ENCODE measurements around the gene CD81.

Gene CD81

DNA sequence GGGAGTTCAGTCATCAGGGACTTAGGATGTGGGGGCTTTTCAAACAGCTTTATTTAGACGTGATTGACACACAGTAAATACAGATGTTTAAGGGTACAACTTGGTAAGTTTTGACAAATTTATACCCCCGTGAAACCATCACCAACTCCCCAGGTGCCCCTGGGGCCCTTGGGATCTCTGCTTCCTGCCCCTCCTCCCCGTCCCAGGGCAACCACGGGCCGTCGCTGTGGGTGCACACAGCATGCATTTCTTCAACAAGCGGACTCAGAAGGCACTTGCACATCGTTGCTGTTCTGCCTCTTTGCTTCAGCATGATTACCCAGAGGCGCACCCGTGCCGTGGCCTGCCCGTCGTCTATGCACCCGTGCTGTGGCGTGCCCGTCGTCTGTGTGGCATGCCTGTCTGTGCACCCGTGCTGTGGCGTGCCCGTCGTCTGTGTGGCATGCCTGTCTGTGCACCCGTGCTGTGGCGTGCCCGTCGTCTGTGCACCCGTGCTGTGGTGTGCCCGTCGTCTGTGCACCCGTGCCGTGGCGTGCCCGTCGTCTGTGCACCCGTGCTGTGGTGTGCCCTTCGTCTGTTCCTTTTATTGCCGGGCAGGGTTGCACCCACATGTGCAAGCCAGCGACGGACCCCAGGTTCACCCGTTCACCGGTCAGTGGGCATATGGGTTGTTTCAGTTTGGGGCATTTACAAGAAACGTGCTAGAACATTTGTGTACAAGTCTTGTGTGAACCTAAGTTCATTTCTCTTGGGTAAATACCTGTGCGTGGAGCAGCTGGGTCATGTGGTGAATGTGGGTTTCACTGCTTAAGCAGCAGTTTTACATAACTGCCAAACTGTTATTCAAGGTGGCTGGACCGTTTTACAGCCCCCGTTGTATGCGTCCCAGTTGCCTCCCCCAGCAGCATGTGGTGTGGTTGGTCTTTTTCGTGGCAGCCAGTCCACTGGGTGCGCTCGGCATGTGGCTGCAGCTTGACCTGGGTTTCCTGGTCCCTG, 8.3 kb downstream of the CD81 start:
- CTCF ChIA-PET: interaction anchor here (1.1 to 4.1 kb wide), 5 partner anchors 12 to 81 kb away, joined by 3 to 25 read pairs (median 4); partner anchors contain the start of gene TSSC4
- POLR2A ChIA-PET: interaction anchor here (1.5 to 2.7 kb wide), 3 partner anchors 7 to 15 kb away, joined by 3 to 28 read pairs (median 10); partner anchors contain the start of genes CD81 and TSSC4
- peak; percentile 62 for DNase-seq (ENCODE audit: extremely low spot score)
- TF ChIP-seq, protein P1, sequence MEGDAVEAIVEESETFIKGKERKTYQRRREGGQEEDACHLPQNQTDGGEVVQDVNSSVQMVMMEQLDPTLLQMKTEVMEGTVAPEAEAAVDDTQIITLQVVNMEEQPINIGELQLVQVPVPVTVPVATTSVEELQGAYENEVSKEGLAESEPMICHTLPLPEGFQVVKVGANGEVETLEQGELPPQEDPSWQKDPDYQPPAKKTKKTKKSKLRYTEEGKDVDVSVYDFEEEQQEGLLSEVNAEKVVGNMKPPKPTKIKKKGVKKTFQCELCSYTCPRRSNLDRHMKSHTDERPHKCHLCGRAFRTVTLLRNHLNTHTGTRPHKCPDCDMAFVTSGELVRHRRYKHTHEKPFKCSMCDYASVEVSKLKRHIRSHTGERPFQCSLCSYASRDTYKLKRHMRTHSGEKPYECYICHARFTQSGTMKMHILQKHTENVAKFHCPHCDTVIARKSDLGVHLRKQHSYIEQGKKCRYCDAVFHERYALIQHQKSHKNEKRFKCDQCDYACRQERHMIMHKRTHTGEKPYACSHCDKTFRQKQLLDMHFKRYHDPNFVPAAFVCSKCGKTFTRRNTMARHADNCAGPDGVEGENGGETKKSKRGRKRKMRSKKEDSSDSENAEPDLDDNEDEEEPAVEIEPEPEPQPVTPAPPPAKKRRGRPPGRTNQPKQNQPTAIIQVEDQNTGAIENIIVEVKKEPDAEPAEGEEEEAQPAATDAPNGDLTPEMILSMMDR (IDR thresholded peaks at IDR 0.05; ENCODE audit: control extremely low read depth, extremely low read depth, low read depth, missing control alignments): no peak

DNA sequence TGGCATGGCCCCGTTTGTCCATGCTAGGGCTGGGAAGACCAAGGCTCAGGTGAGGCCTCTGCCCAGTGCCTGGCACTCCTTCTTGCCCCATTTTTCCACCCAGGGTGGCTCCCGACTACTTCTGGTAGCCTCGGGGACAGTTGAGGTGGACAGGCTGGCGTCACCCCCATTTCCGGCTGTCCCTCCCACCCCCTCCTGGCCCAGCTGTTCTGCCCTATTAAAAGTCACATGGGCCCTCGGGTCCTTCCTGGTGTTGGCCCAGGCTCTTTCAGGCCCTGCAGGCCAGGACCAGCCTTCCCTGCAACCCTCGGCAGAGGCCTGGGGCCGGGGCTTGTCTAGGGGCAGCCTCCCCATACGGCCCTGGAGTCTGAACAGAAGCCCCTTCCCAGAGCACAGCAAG, 9.5 kb downstream of the CD81 start:
- ChIA-PET POLR2A (interaction anchor here (0.6 to 2.7 kb wide), 5 partner anchors 8 to 19 kb away, joined by 3 to 28 read pairs (median 7); partner anchors contain the start of gene CD81), CTCF (interaction anchor here (0.9 to 4.1 kb wide), 8 partner anchors 10 to 81 kb away, joined by 3 to 25 read pairs (median 4); partner anchors contain the start of gene TSSC4)
- no peak for DNase-seq (ENCODE audit: extremely low spot score)
- TF ChIP-seq, protein P1 (IDR thresholded peaks at IDR 0.05; ENCODE audit: control extremely low read depth, extremely low read depth, low read depth, missing control alignments): no peak

DNA sequence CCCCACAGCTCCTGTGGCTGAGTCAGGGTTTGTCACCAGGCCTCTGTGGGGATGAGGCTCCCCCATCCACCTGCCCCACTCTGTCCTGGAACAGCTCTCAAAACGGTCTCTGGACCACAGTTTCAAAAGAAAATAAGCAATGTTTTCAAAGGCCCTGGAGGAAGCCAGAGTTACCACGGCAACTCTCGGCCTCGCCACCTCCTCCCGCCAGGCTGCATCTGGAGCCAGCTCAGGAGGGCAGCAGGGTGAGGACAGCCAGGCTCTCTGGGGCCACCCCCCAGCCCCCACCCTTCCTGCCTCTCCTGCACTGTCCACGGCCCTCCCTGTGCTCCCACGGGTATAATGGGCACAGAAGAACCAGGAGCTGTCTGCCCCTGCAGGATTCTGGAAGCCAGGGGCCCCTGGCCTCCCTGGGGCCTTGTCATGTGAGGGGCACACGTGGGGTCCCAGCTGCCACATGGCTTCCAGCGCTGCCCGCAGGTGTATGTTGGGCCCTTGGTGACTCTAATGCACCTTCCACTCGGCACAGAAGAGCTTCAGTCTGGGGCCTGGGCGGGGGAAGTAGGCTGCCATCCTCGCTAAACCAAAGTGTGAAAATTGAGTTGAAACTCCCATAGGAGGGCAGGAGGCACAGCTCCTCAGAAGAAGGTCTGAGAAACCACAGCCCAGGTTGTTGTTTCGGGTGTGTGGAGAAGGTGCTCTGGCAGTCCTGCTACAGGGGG, 10.3 kb downstream of the CD81 start:
- CTCF ChIA-PET: interaction anchor here (0.9 to 4.1 kb wide), 7 partner anchors 10 to 82 kb away, joined by 3 to 25 read pairs (median 4); partner anchors contain the start of gene TSSC4
- POLR2A ChIA-PET: interaction anchor here (0.6 to 2.7 kb wide), 6 partner anchors 9 to 391 kb away, joined by 3 to 28 read pairs (median 6); partner anchors contain the start of gene CD81
- peak; percentile 50 for DNase-seq (ENCODE audit: extremely low spot score)
- TF ChIP-seq, protein P1 (IDR thresholded peaks at IDR 0.05; ENCODE audit: control extremely low read depth, extremely low read depth, low read depth, missing control alignments): no peak

DNA sequence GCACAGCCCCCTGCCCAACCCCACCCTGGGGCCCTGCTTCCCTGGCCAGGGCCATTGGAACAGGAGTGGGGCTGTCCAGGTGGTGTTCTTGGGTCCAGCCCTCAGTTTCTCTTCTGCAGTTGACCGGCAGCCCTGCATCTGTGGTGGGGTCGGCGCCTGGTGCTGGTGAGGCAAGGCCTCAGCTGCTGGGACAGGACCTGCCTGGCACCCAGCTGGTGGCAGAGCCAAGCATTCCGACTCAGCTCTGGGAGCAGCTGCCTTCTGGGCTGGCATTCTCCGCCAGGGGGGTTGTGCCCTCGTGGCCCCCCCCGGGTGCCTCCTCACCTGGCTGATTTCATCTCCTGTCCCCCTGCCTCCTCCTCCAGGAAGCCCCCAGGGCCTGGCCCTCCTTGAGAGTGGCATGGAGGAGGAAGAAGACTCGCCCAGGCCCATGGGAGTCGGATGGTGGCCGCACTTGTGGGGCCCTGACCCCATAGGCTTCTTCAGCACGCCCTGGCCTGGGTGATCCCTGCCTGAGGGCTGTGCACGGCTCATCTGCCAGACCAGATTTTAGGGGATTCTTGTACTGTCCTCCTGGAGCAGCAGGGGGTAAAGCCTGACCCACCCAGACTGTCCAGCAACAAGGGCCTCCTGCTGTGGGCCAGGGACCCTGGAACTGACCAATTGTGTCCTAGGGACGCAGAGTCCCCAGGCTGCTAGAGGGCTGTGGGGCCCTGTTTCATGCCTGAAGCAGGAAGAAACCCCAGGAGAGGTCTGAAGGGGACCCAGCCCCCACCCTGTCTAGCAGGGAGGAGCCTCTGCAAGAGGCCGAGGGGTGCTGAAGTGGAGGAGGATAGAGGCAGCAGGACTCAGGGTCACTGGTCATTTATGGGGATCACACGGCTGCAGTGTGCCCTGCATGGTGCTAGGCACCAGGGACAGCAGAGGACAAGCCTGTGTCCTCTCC, 11.6 kb downstream of the CD81 start:
- DNase-seq (ENCODE audit: extremely low spot score): no peak
- TF ChIP-seq, protein P1 (IDR thresholded peaks at IDR 0.05; ENCODE audit: control extremely low read depth, extremely low read depth, low read depth, missing control alignments): no peak
- POLR2A ChIA-PET: interaction anchor here (0.9 to 2.7 kb wide), 2 partner anchors 11 kb away, joined by 3 to 28 read pairs; no protein-coding TSS in a partner anchor
- CTCF ChIA-PET: interaction anchor here (2.7 to 4.1 kb wide), 3 partner anchors 9 to 83 kb away, joined by 8 to 25 read pairs (median 20); partner anchors contain the start of gene TSSC4

DNA sequence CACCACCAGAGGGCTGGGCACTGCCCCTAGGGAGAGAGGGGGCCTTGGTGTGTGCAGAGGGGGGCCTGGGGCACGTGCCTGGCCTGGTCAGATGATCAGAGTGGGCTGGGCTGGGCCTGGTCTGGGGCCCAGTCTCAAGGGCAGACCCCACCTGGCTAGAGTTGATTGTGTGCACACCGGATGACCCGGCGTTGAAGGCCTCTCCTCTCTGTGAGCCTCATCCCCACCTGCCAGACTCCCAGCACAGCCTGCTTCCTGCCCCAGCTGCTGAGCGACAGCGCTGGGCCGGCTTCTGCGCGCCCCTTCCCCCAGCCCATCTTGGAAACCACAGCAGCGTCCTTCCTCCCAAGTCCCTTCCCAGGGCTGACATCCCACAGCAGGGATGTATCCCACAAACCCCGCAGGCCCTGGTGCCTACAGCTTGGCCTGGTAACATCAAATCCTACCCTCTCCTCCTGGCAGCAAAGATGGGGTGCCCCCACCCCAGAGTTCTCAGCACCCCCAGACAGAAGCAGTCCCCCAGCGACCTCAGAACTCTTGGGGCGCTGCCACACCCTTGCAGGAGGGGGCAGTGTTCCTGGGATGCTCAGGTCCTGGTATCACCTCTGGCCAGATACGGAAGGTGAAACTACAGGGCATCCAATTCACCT, 12.4 kb downstream of the CD81 start:
- POLR2A ChIA-PET: interaction anchor here (0.9 kb wide), 1 partner anchor 12 kb away, joined by 3 read pairs; no protein-coding TSS in a partner anchor

More for the DNA sequence above, 12.4 kb downstream of the CD81 start:
- DNase-seq (ENCODE audit: extremely low spot score): no peak
- TF ChIP-seq, protein P1 (IDR thresholded peaks at IDR 0.05; ENCODE audit: control extremely low read depth, extremely low read depth, low read depth, missing control alignments): no peak
- CTCF ChIA-PET: no interaction called here
